ENCODE results near the gene KPTN. TPM values are rescaled to one million over a fixed set of nuclear protein-coding genes. Genes with fewer than 3 reads are reported as not detected.

KPTN gene
- total RNA-seq, 1 donor from 2014 or later: 9.1 TPM

DNA sequence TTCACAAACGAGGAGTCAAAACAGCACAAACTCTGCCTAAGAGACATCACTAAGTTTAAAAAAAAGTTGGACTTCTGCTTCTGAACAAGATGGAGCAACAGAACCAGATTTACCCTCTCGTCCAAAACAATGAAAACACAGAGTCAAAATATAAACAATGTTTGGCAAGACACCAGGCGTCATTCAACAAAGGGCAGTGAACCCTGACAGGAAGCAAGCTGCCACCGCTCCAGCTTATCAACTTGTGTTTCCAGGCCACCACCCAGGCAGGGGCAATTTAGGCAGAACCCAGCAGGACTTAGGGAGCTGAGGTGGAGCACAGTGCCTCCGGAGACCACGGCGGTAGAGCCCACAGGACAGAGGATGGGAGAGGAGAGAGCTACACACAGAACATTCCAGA is 39.5 kb upstream of the KPTN start:
- no peak overlapping the region for H3K27ac Mint-ChIP-seq (ENCODE audit: unreplicated experiment)
- TF ChIP-seq, protein P1, sequence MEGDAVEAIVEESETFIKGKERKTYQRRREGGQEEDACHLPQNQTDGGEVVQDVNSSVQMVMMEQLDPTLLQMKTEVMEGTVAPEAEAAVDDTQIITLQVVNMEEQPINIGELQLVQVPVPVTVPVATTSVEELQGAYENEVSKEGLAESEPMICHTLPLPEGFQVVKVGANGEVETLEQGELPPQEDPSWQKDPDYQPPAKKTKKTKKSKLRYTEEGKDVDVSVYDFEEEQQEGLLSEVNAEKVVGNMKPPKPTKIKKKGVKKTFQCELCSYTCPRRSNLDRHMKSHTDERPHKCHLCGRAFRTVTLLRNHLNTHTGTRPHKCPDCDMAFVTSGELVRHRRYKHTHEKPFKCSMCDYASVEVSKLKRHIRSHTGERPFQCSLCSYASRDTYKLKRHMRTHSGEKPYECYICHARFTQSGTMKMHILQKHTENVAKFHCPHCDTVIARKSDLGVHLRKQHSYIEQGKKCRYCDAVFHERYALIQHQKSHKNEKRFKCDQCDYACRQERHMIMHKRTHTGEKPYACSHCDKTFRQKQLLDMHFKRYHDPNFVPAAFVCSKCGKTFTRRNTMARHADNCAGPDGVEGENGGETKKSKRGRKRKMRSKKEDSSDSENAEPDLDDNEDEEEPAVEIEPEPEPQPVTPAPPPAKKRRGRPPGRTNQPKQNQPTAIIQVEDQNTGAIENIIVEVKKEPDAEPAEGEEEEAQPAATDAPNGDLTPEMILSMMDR (IDR thresholded peaks at IDR 0.05): no peak
- peaks cover 7% of the 10 kb centered on the region for H3K27me3 Mint-ChIP-seq (ENCODE audit: low read depth)
- H3K4me1 Mint-ChIP-seq (ENCODE audit: low read depth): no peaks in the 10 kb centered on the region
- H3K4me3 Mint-ChIP-seq (ENCODE audit: unreplicated experiment): no peak overlapping the region
- DNase-seq (ENCODE audit: low spot score): no peak
- H3K9me3 Mint-ChIP-seq (ENCODE audit: low read depth): no peaks in the 10 kb centered on the region
- H3K36me3 Mint-ChIP-seq (ENCODE audit: low read depth): no peaks in the 10 kb centered on the region

DNA sequence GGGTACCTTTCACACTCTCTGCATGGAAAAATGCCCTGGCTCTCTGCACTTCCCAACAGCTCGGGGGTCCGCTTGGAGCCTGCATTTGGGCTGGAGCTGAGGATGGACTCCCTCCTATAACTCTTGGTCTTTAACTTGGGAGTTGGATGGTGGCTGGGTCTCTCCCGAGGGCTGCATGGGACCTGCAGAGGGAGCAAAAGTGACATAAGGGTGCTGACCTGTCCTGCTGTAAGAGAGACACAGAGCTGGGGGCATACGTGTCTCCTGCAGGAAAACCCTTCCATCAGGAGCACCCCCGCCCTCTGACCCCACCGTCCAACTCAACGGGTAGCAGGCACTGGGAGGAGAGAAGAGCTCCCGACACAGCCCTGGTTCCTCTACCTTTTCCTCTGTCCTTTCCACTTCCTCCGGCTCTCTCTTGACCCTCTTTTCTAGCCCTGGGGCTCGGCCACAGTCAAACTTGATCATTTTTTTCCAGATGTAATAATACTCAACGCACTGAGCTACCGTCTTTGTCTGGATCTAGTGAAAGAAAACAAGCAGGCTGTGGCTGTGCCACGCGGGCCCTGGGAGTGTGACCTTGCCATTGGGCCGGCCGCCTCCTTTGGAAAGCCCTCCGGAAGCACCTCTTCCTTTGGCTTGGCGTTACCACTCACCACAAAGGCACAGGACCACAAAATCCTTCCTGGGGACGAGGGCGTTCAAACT is 37.6 kb upstream of the KPTN start:
- DNase-seq (ENCODE audit: low spot score): no peak
- no peaks in the 10 kb centered on the region for H3K4me1 Mint-ChIP-seq (ENCODE audit: low read depth)
- H3K27me3 Mint-ChIP-seq (ENCODE audit: low read depth): peaks cover 7% of the 10 kb centered on the region
- TF ChIP-seq, protein P1 (IDR thresholded peaks at IDR 0.05): no peak
- H3K36me3 Mint-ChIP-seq (ENCODE audit: low read depth): no peaks in the 10 kb centered on the region
- H3K4me3 Mint-ChIP-seq (ENCODE audit: unreplicated experiment): no peak overlapping the region
- no peaks in the 10 kb centered on the region for H3K9me3 Mint-ChIP-seq (ENCODE audit: low read depth)
- H3K27ac Mint-ChIP-seq (ENCODE audit: unreplicated experiment): no peak overlapping the region

DNA sequence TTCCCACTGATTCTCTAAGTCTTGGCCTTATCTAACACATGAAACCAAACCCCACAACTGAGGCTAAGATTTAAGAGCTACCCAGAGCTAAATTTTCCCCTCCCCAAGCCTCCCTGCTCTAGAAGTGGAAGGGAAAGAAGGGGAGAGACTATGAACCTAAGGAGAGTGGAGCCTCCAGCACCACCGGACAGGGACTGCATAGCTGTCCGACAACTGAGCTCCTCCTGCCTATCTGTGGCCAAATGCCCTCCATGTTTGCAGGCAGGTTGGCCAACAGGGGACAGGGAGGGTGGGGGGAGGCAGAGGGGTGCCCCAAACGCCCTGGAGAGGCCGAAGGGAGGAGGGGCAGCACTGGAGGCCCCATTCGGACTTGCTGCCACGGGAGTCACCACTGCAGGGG is 36.8 kb upstream of the KPTN start:
- Mint-ChIP-seq H3K4me1 (ENCODE audit: low read depth) (peaks cover 5% of the 10 kb centered on the region), H3K4me3 (ENCODE audit: unreplicated experiment) (no peak overlapping the region), H3K9me3 (ENCODE audit: low read depth) (no peaks in the 10 kb centered on the region), H3K27ac (ENCODE audit: unreplicated experiment) (no peak overlapping the region), H3K36me3 (ENCODE audit: low read depth) (no peaks in the 10 kb centered on the region), H3K27me3 (ENCODE audit: low read depth) (peaks cover 7% of the 10 kb centered on the region)
- DNase-seq (ENCODE audit: low spot score): no peak
- TF ChIP-seq, protein P1 (IDR thresholded peaks at IDR 0.05): no peak

DNA sequence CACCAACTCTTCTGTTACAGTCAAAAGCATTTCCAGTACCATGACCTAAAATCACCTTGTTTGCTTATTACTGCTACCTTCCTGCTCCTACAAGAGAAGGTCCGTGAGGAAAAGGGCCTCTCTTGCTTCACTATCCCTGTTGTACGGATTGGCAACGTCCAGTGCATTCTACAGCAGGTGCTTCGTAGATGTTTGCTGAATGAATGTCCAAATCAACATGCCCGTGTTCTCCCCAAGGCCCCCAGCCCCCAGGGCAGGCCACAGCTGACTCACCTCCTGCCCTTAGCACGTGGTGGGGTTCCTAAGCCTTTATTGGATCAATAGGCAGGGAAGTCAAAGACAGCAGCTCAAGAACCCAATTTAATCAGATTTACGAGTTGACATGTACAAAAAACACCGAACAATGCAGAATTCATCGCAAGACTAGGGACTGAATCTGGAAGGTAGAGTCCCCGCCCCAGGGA is 36.4 kb upstream of the KPTN start:
- Mint-ChIP-seq H3K4me1 (ENCODE audit: low read depth) (peaks cover 8% of the 10 kb centered on the region), H3K9me3 (ENCODE audit: low read depth) (no peaks in the 10 kb centered on the region), H3K36me3 (ENCODE audit: low read depth) (no peaks in the 10 kb centered on the region), H3K27ac (ENCODE audit: unreplicated experiment) (no peak overlapping the region), H3K4me3 (ENCODE audit: unreplicated experiment) (no peak overlapping the region), H3K27me3 (ENCODE audit: low read depth) (peaks cover 7% of the 10 kb centered on the region)
- TF ChIP-seq, protein P1 (IDR thresholded peaks at IDR 0.05): no peak
- no peak for DNase-seq (ENCODE audit: low spot score)

DNA sequence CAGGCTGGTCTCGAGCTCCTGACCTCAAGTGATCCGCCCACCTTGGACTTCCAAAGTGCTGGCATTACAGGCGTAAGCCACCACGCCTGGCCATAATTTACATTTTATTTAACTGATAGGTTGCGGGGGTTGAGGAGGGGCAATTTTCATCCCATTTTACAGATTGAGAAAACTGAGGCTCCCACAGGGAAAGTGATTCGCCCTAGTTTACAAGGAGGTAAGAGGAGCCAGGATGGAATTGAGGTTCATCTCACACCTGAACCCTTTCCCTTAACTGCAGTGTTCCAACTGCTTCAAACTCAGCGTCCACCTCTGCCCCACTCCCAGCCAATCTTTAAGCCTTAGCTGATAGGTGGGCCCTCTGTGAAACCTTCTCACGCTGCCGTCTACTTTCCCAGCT is 34.8 kb upstream of the KPTN start:
- TF ChIP-seq, protein P1 (IDR thresholded peaks at IDR 0.05): no peak
- peaks cover 7% of the 10 kb centered on the region for H3K27me3 Mint-ChIP-seq (ENCODE audit: low read depth)
- H3K9me3 Mint-ChIP-seq (ENCODE audit: low read depth): no peaks in the 10 kb centered on the region
- no peak for DNase-seq (ENCODE audit: low spot score)
- H3K4me3 Mint-ChIP-seq (ENCODE audit: unreplicated experiment): no peak overlapping the region
- peaks cover 19% of the 10 kb centered on the region for H3K4me1 Mint-ChIP-seq (ENCODE audit: low read depth)
- no peak overlapping the region for H3K27ac Mint-ChIP-seq (ENCODE audit: unreplicated experiment)
- peaks cover 1% of the 10 kb centered on the region for H3K36me3 Mint-ChIP-seq (ENCODE audit: low read depth)

Measured in chondrocyte (in vitro differentiated cells).